HG02840 (cell line): Measurements from ENCODE around the gene BAAT.

Experiments used
- ATAC-seq: cut with Tn5 transposase; IDR thresholded peaks from one replicate; pipeline ENCODE4 v1.9.1; 2021; ENCODE audit warnings: mild to moderate bottlenecking, moderate library complexity, moderate number of reproducible peaks; ENCODE audit not compliant: unreplicated experiment, low FRiP score

BAAT gene

DNA sequence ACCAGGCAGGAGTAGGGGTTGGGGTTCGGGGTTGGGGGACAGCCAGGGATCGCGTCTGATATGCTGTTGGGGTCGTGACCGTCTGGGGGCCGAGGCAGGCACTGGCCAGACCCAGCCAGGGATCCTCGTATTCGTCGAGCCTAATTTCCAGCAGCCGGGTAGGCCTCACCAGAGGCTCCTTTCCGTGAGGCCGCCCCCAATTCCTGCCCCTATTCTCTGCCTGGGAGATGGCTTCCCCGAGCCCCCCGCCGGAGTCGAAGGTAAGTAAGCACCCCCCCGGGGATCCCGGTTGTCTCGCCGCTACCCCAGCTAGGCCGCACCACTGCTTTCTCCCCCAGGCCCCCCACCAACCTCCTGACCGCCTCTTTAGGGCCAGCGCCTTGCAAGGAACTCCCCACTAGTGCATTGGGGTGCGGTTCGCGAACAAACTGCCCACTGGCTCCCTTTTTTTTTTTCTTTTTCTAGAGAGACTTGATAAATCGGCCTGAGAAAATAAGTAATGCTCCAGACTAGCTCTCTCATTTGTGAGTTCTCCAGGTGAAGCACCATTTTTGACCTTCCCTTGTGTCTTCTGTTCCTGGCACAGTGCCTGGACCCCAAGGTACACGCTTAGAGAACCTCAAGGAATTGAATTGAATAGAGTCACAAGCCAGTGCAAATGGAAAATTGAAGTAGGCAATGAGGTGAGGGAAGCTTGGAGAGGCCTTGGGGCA lies 14.3 kb upstream of the BAAT start:
- no peak for ATAC-seq

DNA sequence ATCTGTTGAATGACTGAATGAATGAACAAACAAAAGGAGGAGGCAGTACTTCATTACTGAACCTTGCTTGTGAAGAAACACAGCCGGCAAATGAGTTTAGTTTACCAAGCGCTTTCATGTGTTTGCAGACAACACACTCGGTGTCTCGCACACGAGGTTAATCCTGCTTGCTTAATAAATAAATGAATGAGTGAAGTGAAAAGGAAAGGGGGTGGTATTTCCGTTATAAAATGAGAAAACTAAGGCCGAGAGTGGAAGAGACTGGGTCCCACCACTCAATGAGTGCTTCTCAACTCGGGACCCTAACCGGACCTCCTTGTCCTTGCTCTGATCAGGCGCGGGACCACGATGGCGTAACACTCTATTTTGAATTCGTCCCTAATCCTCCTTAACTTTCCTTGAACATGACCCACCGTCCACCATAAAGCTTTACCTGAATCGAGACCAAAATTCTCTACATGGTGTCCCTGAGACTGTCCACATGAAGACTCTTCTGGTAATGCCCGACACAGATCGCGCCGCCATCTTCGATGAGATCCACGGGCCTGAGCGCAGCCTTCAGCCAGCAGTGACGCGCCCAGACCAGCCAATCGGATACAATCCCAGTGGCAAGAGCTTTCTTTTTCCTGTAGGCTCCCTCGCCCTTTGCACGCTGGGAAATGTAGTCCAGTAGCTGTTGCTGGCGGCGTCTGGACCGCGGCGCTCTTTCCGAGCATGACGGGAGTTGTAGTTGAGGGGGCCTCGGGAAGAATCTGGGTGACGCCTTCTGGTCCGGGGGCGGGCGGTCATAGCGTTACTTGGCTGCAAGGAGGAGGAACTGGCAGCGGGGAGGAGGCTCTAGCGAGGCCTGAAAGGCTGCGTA lies 13.5 kb upstream of the BAAT start, which contains the start of the genes MRPL50 and ZNF189:
TSS of gene MRPL50 (minus strand) at position 551 of the 862 bp plus-strand sequence. CDS start at position 525, 26 bp downstream.
TSS of gene ZNF189 (plus strand) at position 784 of the 862 bp plus-strand sequence. CDS start 306 bp downstream, outside the sequence.
- ATAC-seq, result peak; percentile 98

DNA sequence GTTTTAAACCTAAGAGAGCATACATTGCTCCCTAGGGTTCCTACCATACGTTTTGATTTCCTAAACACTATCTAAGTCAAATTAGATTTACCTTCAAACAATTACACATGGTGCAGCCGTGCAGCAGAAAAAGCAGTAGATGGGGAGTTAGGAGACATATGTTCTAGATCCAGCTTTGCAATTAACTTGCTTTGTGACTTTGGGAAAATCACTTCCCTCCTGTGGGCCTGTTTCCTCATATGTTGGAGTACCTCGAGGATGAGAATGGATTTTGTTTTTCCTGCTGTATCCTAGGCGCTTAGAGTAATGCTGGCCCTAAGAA lies 12.9 kb upstream of the BAAT start:
- no peak for ATAC-seq

DNA sequence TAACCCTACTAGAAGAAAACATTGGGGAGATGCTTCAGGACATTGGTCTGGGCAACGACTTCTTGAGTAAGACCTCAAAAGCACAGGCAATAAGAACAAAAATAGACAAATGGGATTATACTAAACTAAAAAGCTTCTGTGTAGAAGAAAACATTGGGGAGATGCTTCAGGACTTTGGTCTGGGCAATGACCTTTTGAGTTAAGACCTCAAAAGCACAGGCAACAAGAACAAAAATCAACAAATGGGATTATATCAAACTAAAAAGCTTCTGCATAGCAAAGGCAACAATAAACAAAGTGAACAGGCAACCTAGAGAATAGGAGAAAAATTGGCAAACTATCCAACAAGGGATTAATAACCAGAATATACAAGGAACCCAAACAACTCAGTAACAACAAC lies 9.9 kb upstream of the BAAT start:
- ATAC-seq, result no peak

DNA sequence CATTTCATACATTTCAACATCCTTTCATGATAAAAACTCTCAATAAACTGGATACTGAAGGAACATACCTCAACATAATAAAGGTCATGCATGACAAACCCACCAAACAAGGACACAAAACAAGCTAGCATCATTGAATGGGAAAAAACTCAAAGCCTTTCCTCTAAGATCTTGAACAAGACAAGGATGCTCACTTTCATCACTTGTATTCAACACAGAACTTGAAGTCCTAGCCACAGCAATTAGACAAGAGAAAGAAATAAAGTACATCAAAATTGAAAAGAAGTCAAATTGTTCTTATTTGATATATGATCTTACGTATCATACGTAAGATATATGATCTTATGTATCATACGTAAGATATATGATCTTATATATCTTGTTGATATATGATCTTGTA lies 8.3 kb upstream of the BAAT start:
- no peak for ATAC-seq

DNA sequence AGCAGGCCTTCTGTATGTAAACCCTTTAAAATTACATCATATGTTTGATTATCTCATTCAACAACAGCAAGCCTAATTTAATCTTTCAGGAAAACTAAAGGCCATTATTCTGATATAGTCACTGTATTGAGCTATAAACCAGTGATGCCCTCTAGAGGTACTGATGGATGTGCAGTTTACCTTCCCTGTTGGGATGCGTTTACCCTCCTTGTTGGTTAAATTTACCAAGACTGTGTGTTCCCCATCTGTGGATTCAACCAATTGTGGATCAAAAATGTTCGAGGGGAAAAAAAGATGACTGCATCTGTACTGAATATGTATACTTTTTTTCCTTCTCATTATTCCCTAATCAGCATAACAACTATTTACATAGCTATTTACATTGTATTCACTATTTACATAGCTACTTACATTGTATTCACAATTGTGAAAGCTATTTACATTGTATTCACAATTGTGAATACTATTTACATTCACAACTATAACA lies 3.7 kb upstream of the BAAT start:
- ATAC-seq, result no peak

DNA sequence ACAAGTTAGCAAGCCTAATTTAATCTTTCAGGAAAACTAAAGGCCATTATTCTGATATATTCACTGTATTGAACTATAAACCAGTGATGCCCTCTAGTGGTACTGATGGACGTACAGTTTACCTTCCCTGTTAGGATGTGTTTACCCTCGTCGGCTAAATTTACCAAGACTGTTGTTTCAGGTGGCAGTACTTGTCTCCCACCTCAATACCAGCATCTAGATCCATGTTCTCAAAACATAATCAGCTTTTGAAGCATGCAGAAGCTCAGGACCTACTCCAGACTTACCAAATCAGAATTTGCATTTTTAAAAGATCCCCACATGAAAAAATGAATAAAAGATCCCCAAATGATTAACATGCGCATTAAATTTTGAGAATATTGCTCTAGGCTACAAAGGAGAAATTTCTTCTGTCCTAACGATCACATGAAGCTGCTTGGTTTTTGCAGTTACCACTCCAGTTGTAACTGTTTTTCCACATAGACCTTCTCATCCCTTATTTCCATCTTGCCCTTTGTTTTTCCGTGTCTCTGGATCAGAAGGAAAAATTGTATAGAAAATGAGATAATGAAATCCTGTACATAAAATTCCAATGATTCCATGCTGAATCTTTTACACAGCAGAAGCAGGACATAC lies 3.2 kb upstream of the BAAT start:
- no peak for ATAC-seq

DNA sequence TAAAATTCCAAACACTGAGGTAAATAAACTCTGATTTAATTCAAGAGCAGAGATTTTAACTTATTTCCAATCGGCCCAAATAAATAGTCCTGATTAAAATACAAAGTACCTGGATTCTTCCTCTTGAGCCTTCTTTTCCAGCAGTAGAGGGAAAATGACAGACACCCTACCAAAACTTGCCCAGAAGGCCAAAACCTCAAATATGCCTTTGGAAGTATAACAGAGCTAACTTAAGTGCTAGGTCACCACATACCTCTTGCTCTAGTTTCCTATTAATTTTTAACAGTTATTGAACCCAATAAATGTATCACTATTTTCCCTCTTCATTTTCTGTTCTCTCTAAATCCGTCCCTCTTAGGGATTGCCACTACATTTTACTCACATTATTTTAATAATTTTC lies 1.4 kb downstream of the BAAT start:
- ATAC-seq, result no peak

DNA sequence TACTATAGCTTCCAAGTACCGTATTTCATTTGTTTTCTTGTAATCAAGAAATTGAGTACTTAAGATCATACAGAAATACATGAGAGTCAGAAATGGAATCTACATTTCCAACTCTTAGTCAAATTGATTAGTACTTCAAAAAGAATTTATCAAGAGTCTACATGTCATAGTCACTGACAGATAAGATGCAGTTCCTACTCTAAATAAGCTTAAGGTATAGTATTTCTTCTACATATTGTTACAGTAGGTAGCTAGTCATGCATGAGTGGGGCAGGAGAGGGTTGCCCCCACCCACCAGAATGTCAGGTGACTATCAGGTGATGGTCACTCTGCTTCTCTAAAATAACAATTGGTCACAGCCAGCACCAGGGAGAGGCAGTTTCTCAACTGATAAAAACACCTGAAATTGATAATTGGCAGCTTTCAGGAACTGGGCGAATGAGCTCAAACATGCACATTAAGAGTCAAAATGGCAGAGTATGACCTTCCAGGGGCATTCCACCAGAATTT lies 2.9 kb downstream of the BAAT start:
- ATAC-seq, result no peak

DNA sequence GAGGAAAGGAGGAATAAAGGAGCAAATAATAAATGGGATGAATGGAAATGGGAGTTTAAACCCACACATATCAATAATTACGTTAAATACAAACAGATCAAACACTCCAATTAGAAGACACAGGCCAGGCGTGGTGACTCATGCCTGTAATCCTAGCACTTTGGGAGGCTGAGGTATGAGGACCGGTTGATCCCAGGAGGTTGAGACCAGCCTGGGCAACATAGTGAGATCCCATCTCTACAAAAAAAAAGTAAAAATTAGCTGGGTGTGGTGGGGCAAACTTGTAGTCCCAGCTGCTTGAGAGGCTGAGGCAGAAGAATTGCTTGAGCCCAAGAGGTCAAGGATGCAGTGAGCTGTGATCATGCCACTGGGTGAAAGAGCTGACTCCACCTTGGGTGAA lies 3.7 kb downstream of the BAAT start:
- ATAC-seq, result no peak

DNA sequence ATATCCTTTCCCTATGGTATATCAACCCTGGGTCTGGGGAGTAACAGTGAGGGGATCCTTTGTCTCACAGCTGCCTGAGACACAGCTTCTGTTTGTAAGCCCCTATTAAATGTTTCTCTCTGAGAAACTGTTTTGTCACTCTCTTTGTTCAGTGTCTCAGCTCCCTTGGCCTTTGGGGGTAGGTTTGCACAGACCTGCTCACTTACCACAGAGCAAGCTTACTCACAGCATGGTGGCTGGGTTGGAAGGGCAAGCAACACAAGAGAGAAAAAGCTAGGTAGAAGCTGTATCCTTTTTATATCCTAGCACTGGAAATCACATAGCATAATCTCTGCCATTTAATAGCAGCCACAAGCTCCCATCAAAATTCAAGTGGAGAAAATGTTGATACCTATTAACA lies 4.5 kb downstream of the BAAT start:
- no peak for ATAC-seq

DNA sequence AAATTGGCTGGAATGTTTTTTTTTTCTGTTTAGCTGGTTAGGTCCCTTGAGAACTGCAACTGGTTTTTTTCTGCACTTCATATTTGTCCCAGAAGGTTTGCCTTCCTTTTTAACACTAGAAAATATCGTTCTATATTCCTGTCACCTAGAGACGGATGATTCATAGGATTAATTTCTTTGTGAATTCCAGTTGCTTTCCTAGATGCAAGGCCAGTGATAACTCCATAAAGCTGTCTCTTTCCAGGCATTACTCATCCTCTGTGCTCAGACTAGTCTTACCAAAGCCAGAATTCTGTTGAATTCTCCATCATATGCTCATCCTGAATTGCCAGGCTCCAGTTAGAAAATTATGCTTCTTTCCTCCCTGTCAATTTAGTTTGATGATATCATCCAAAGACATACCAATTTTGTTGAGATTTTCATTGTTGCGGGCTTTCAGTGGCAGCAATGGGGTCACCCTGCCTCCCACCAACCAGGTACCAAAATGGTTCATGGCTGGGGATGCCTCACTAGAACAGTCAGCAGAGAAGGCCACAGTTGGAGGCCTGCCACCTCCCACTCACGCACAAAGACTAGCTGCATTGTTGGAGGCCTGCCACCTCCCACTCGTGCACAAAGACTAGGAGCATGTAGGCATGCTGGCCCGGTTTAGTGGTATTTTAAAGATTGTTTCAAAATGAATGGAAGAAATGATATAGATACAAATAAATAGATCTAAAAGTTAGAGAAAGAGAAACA lies 8.5 kb downstream of the BAAT start:
- ATAC-seq, result no peak

DNA sequence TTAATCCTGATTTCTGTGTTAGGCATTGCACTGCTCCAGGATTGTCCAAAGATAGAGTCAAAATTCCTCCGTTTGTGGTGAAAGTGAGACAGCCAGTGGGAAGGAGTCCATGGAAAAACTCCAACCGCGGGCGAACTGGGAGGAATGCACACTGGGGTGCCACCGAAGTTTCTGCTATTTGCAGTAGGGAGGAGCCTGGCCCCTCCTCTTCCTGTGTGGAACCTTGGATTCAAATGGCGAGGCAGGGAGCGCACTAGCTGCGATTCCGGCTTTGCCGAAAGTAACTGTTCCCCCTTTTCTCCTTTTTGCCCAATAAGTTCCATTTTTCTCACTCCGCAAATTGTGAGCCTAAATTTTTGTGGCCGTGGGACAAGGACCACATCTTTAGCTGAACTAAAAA lies 9.3 kb downstream of the BAAT start:
- no peak for ATAC-seq

DNA sequence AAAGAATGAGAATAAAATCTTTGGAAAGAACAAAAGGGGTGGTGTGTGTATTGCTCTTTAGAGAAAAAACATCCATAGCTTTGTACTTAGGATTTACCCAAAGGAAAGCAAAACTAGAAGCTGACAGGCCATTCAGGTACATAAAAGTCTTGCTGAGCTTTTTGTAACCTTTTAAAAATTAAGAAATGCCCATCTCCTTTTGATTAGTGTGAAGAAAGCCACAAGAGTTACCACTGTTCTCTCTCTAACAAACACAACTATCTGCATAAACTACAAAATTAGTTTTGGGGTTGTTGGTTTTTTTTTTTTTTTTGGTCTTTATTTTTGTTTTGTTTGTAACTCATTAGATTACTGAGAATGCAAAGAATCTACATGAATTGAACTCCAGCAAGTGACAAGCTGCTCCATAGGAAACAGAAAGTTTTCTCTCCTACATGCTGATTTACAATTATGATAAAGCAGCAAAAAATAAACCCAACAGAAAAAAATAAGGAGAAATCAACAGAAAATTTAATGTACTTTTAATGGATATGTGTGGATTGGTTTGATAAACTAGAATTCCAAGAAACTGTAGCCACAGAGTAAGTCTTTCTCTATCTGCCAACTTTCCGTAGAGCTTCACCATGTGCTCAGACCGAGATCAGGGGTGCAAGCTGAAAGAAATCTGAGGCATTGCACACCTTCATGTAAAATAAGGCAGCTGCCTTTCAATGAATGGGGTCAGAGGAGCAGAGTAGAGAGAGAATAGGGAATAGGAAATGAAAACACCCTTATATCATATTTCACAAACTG lies 12.3 kb downstream of the BAAT start:
- no peak for ATAC-seq

DNA sequence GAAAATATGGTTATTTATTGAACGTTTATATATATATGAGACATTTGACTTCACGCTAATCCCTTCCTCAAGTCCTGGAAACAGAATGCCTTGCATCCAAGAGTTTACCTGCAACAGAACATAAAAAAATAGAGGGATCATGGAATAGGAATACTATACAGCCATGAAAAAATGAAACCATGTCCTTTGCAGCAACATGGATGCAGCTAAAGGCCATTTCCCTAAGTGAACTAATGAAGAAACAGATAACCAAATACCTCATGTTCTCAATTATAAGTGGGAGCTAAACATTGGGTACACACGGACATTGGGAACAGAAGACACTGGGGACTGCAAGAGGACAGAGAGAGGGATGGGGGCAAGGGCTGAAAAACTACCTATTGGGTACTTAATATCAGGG lies 13.0 kb downstream of the BAAT start:
- ATAC-seq, result no peak

DNA sequence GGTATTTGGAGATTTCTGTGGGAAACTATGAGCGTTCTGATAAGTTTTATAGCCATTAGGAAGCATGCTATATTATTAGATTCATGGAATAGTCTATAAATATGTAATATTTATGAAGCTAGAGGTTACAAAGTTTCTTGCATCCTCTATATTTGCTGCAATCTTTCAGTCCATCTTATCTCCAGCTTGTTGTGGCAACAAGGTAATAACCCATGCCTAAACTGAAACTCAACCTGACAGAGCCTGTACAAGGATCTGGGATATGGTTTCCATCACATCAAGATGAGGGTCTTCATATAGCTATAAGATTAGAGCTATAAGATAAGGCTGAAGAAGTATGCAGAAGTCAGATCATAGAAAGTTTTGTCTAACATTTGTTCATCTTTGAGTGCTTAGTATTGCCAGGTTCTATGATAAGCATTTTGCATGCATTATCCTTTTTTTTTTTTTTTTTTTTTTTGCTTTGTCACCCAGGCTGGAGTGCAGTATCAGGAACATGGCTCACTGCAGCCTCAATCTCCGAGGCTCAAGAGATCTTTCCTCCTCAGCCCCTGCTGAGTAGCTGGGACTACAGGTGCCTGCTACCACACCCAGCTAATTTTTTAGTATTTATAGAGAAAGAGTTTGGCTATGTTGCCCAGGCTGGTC lies 14.8 kb downstream of the BAAT start:
- ATAC-seq, result no peak

DNA sequence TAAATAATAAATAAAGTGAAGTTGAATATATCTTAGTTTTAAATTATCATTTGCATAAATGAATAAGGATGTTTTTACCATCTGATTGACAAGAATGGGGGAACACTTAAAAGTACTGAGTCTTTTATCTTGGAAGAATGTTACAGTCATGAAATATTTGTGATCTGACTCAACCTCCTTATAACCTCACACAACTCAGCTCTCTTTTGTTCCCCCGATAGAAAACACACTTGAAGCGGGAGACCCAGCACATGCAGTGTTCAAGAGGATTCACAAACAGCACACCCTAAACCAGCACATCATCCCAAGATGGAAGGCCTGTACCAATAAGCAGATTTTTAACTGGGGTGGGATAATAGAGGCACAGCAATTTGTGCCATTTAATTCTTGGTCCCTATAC lies 15.5 kb downstream of the BAAT start:
- no peak for ATAC-seq

DNA sequence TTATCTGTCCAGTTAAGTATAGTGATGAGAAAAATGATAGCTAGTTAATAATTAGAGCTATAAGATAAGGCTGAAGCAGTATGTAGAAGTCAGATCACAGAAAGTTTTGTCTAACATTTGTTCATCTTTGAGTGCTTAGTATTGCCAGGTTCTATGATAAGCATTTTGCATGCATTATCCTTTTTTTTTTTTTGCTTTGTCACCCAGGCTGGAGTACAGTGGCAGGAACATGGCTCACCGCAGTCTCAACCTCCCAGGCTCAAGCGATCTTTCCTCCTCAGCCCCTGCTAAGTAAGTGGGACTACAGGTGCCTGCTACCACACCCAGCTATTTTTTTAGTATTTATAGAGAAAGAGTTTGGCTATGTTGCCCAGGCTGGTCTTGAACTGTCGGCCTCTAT lies 17.5 kb downstream of the BAAT start:
- no peak for ATAC-seq
